Thyroid gland (tissue), 4 donors: ENCODE data around the gene INHBA. TPM values are rescaled to one million over a fixed set of nuclear protein-coding genes. Genes with fewer than 3 reads are reported as not detected.

Experiments
- DNase-seq, 2 donors: peaks; one replicate each; pipeline ENCODE4 v3.0.0-alpha.2; 2019
- H3K27ac ChIP-seq, 3 donors: fragments of 200-600 bp; sonication (generic); 1 replicate in 2 of 3; 2 replicates in 1 of 3; pipeline ENCODE4 v1.5.1; 2016 to 2019; ENCODE audit warnings: mild to moderate bottlenecking in 1 of 3, moderate library complexity in 1 of 3
- H3K27me3 ChIP-seq: fragments of 200-600 bp; sonication (generic); one replicate; pipeline ENCODE4 v1.5.1; 2019
- H3K36me3 ChIP-seq, 2 donors: fragments of 200-600 bp; sonication (generic); one replicate each; pipeline ENCODE4 v1.5.1; 2016 to 2019
- H3K4me1 ChIP-seq, 2 donors: fragments of 200-600 bp; sonication (generic); one replicate each; pipeline ENCODE4 v1.5.1; 2017 to 2019
- H3K4me3 ChIP-seq, 3 donors: fragments of 200-600 bp; sonication (generic); replicated peaks in 1 of 3; 1 replicate in 2 of 3; 2 replicates in 1 of 3; pipeline ENCODE4 v1.5.1; 2016; ENCODE audit warnings: mild to moderate bottlenecking in 1 of 3
- H3K9me3 ChIP-seq: fragments of 200-600 bp; sonication (generic); one replicate; pipeline ENCODE4 v1.5.1; 2017
- POLR2A ChIP-seq, 2 donors: fragments of 450-650 bp; IDR thresholded peaks; one replicate each; pipeline ENCODE4 v1.6.1; 2017; ENCODE audit warnings: antibody characterized with exemption in 2 of 2, mild to moderate bottlenecking in 2 of 2, moderate library complexity in 1 of 2
- WGBS, 2 donors: methylation state at CpG; one replicate each; pipeline ENCODE4 v1.1.5; 2017; 5-methylcytosine and 5-hydroxymethylcytosine counted together
- intact Hi-C: fragments of 100-400 bp; cut with DNase I; formaldehyde crosslinking; loops from one replicate; pipeline ENCODE4 v1.15.1; 2023
- total RNA-seq, 4 donors: library from RNA; depleted of rRNA; stranded (reverse); fragments of >200 nt; gene quantifications; one replicate each; pipeline ENCODE4 v1.2.3, GENCODE V29; 2016
- TF ChIP-seq, protein P1 (sequence below), 6 experiments: fragments of 200-600 bp in 3 of 6; fragments of 450-650 bp in 3 of 6; sonication (generic) in 3 of 6; IDR thresholded peaks; one replicate each; pipeline ENCODE4 v1.5.1; 2016 to 2019; ENCODE audit warnings: antibody characterized with exemption in 6 of 6, mild to moderate bottlenecking in 2 of 6, inconsistent platforms in 1 of 6, moderate library complexity in 1 of 6

The INHBA gene
- total RNA-seq, 4 donors from 2014 or later = 1.3 to 3.0 (median 1.5) TPM

DNA sequence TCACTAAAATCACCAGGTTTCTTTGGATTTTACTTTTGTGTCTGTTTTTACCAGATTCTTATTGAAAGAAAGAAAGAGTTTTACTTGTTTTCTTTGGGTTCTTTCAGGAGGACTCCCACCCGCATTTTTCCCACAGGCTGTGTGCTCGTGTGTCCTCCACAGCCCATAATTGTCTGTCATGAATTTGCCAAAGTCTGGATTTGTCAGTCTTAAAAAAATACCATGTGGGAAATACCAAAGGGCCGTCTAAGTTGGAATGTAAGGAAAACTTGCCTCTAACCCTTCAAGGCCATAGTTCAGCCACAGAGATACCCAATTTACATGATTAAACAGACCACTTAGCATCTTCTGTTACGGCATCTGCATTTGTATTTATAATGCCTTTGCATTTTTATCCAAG lies 41.3 kb upstream of the INHBA start:
- H3K9me3 ChIP-seq = no peaks in the 10 kb centered on the region
- H3K36me3 ChIP-seq = no peaks in the 10 kb centered on the region
- H3K4me1 ChIP-seq = no peaks in the 10 kb centered on the region
- H3K27me3 ChIP-seq = no peaks in the 10 kb centered on the region
- no peak overlapping the region for H3K4me3 ChIP-seq
- DNase-seq = no peak
- intact Hi-C loops = no loop called here
- H3K27ac ChIP-seq = no peak overlapping the region
- TF ChIP-seq, protein P1, sequence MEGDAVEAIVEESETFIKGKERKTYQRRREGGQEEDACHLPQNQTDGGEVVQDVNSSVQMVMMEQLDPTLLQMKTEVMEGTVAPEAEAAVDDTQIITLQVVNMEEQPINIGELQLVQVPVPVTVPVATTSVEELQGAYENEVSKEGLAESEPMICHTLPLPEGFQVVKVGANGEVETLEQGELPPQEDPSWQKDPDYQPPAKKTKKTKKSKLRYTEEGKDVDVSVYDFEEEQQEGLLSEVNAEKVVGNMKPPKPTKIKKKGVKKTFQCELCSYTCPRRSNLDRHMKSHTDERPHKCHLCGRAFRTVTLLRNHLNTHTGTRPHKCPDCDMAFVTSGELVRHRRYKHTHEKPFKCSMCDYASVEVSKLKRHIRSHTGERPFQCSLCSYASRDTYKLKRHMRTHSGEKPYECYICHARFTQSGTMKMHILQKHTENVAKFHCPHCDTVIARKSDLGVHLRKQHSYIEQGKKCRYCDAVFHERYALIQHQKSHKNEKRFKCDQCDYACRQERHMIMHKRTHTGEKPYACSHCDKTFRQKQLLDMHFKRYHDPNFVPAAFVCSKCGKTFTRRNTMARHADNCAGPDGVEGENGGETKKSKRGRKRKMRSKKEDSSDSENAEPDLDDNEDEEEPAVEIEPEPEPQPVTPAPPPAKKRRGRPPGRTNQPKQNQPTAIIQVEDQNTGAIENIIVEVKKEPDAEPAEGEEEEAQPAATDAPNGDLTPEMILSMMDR (IDR thresholded peaks at IDR 0.05) = no peak
- TF ChIP-seq POLR2A (IDR thresholded peaks at IDR 0.05) = no peak
- WGBS, 2 donors = 64 to 67% methylated on average over 4 of the region's 4 CpGs

DNA sequence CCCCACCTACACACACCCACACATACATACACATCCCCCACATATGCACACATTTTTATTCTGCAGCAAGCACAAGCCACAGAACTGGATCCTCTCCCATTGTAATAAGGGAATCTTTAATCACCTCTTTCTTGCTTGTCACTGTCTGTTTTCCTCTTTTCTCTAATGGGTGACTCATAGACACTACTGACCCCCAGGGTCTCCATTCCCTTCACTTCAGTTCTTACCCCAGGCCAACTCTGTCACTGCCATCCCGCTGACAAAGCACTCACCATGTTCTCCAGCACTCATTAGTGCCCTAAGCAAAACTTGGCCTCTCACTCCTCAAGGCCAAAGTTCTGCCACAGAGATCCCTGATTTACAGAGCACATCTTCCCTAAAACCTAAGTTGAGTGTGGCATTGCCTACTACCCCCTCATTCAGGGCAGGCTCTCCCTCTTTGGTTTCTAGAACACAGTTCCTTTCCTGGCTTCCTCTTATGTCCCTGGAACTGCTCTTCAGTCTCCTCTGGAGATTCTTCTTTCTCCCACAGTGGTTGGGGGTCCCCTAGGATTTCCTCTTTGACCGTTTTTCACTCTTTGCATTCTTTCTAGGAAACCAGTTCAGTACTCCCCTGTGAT lies 39.6 kb upstream of the INHBA start:
- Histone ChIP-seq H3K36me3 (no peaks in the 10 kb centered on the region), H3K4me3 (no peak overlapping the region), H3K9me3 (no peaks in the 10 kb centered on the region), H3K4me1 (no peaks in the 10 kb centered on the region), H3K27ac (no peak overlapping the region), H3K27me3 (no peaks in the 10 kb centered on the region)
- no peak for DNase-seq
- 73 to 82% methylated on average over 2 of the region's 2 CpGs for WGBS, 2 donors
- TF ChIP-seq, protein P1 (IDR thresholded peaks at IDR 0.05) = no peak
- intact Hi-C loops = no loop called here

DNA sequence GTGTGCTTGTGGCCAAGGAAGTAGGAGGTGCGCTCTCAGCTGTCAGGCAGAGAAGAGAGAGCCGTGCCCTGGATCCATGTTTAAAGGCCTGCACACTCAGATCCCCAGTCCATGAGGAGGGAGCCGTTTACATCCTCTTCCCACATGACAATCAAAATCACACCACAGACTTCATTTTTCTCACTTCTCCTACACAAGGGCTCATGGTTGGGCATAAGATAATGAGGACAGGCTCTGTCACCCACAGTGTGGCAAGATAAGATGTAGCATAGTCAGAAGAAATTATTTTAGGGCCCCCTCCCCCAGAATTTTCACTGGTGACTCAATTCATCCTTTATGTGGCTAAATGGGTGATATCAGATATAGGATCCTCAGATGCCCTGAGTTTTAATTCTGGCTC lies 35.9 kb upstream of the INHBA start:
- intact Hi-C loops = no loop called here
- no peak for TF ChIP-seq POLR2A (IDR thresholded peaks at IDR 0.05)
- TF ChIP-seq, protein P1 (IDR thresholded peaks at IDR 0.05) = no peak
- 75 to 93% methylated on average over 3 of the region's 3 CpGs for WGBS, 2 donors
- Histone ChIP-seq H3K9me3 (no peaks in the 10 kb centered on the region), H3K4me1 (no peaks in the 10 kb centered on the region), H3K27me3 (no peaks in the 10 kb centered on the region), H3K36me3 (no peaks in the 10 kb centered on the region), H3K27ac (no peak overlapping the region), H3K4me3 (no peak overlapping the region)
- no peak for DNase-seq

DNA sequence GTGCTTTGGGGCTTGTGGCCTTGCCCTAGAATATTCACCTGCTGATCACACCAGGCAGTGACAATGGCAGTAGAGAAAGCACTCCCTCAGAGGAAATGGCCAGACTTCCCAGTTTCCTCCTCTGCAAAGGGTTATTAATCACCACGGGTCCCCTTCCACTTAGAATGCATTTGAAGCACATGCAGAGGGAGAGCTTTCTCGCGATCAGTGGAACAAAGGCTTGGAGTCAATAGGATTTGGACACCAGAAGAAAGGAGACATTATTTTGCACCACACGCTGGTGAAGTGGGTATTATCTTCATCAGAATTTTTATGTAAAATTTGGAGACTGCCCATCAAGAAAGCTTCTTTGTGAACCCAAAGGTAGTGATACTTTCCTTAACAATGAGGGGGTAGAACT lies 35.4 kb upstream of the INHBA start:
- Histone ChIP-seq H3K36me3 (no peaks in the 10 kb centered on the region), H3K9me3 (no peaks in the 10 kb centered on the region), H3K27ac (no peak overlapping the region), H3K4me1 (no peaks in the 10 kb centered on the region), H3K4me3 (no peak overlapping the region), H3K27me3 (no peaks in the 10 kb centered on the region)
- no peak for TF ChIP-seq POLR2A (IDR thresholded peaks at IDR 0.05)
- TF ChIP-seq, protein P1 (IDR thresholded peaks at IDR 0.05) = no peak
- DNase-seq = no peak
- WGBS, 2 donors = 60 to 71% methylated on average over 4 of the region's 4 CpGs
- intact Hi-C loops = no loop called here

DNA sequence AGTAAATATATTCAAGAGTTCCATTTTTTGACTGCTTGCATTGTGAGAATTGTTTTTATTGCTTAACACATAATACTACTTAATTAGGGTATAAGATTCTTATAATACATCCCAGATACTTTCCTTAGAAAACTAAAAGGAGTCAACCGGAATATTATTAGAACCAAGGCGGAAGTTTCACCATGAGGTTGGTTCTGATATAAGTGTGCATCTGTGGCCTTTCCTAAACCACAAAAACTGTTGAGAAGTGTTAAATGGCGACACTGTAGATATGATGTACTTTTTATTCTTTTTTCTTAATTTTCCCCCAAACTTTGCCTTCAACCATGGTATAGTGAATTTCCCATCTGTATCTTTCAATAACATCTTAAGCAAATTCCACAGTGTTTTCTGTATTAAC lies 32.3 kb upstream of the INHBA start:
- intact Hi-C loops = no loop called here
- TF ChIP-seq POLR2A (IDR thresholded peaks at IDR 0.05) = no peak
- TF ChIP-seq, protein P1 (IDR thresholded peaks at IDR 0.05) = no peak
- WGBS, 2 donors = 91 to 93% methylated on average over 3 of the region's 3 CpGs

More for the DNA sequence above, 32.3 kb upstream of the INHBA start:
- DNase-seq = no peak
- no peaks in the 10 kb centered on the region for H3K27me3 ChIP-seq
- H3K4me1 ChIP-seq = no peaks in the 10 kb centered on the region
- no peaks in the 10 kb centered on the region for H3K9me3 ChIP-seq
- H3K4me3 ChIP-seq = no peak overlapping the region
- no peak overlapping the region for H3K27ac ChIP-seq
- no peaks in the 10 kb centered on the region for H3K36me3 ChIP-seq
